ENCODE data around the gene HSPA4L.

HSPA4L gene

DNA sequence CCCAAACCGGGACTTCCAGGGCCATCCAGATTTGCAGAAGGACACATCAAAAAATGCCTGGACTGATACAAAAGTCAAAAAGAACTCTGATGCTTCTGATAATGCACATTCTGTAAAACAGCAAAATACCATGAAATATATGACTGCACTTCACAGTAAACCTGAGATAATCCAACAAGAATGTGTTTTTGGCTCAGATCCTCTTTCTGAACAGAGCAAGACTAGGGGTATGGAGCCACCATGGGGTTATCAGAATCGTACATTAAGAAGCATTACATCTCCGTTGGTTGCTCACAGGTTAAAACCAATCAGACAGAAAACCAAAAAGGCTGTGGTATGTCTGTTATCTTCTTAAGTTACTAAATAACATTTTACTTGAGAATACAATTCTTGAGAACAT lies 107.8 kb downstream of the HSPA4L start:
- DNase-seq (ENCODE audit: low read depth in 1 of 2, low spot score in 1 of 2), result no peak
- no peak for TF ChIP-seq JUND (IDR thresholded peaks at IDR 0.05; ENCODE audit: low read depth)
- in situ Hi-C loops (cut with HindIII; ENCODE audit: low pct_unique_long_range_greater_than_20kb, low sequenced_read_pairs), result no loop called here
